Testis (tissue), 5 donors: Measurements from ENCODE around the gene COG8. TPM values are rescaled to one million over a fixed set of nuclear protein-coding genes. Genes with fewer than 3 reads are reported as not detected.
A peak's percentile ranks its signal among the peaks of the same experiment; 100 is the strongest.

Source experiments
- DNase-seq: peaks from one replicate; pipeline ENCODE4 v3.0.0-alpha.2; 2019
- H3K27ac ChIP-seq, 2 donors: fragments of 200-600 bp; sonication (generic); one replicate each; pipeline ENCODE4 v1.5.1; 2019
- H3K27me3 ChIP-seq: fragments of 200-600 bp; sonication (generic); one replicate; pipeline ENCODE4 v1.5.1; 2019
- H3K36me3 ChIP-seq: fragments of 200-600 bp; sonication (generic); one replicate; pipeline ENCODE4 v1.5.1; 2017; ENCODE audit warnings: low read depth; ENCODE audit errors: missing control alignments
- H3K4me1 ChIP-seq: fragments of 200-600 bp; sonication (generic); one replicate; pipeline ENCODE4 v1.5.1; 2019
- H3K4me3 ChIP-seq, 2 donors: fragments of 200-600 bp; sonication (generic); one replicate each; pipeline ENCODE4 v1.5.1; 2017 to 2019
- H3K9me3 ChIP-seq: fragments of 200-600 bp; sonication (generic); one replicate; pipeline ENCODE4 v1.5.1; 2017
- CTCF ChIP-seq, 3 experiments: fragments of 450-650 bp in 2 of 3; fragments of 200-600 bp in 1 of 3; sonication (generic) in 1 of 3; IDR thresholded peaks; one replicate each; pipeline ENCODE4 v1.5.1; 2016 to 2019; ENCODE audit warnings: antibody characterized with exemption in 3 of 3, mild to moderate bottlenecking in 2 of 3, moderate library complexity in 1 of 3
- POLR2A ChIP-seq: fragments of 450-650 bp; IDR thresholded peaks from one replicate; pipeline ENCODE4 v1.6.1; 2017; ENCODE audit warnings: antibody characterized with exemption, mild to moderate bottlenecking, moderate library complexity
- WGBS, 2 donors: methylation state at CpG; one replicate each; pipeline ENCODE4 v1.1.5; 2018; 5-methylcytosine and 5-hydroxymethylcytosine counted together
- intact Hi-C: fragments of 100-400 bp; cut with DNase I; formaldehyde crosslinking; loops from one replicate; pipeline ENCODE4 v1.15.1; 2023; ENCODE audit warnings: low total_unique reads
- long read RNA-seq, 2 donors: transcript quantifications; one replicate each; lab custom pipeline, GENCODE V29; 2026
- polyA plus RNA-seq: library from polyadenylated mRNA; stranded (reverse); fragments of 350-450 nt; fragmentation: Illumina TruSeq; extraction: RNeasy Lipid Tissue Mini Kit (QIAGEN cat#74804); gene quantifications from one replicate; pipeline ENCODE4 v1.2.3, GENCODE V29; 2014; ENCODE audit warnings: low read depth, low replicate concordance; ENCODE audit not compliant: insufficient read depth
- total RNA-seq, 2 donors: library from RNA; depleted of rRNA; stranded (reverse); fragments of >200 nt; gene quantifications; one replicate each; pipeline ENCODE4 v1.2.3, GENCODE V29; 2016

The COG8 gene
- 10 to 100 TPM; 90.8 to 96.6 TPM for total RNA-seq
- polyA plus RNA-seq: 74.1 TPM
- long read RNA-seq, donor 1, full-length matches to known transcripts: 14 of 59 reads
- long read RNA-seq, donor 1, partial matches to known transcripts: 45 of 59 reads
- long read RNA-seq, donor 1, other reads (novel, unspliced or antisense): 0 of 59 reads
- long read RNA-seq, donor 2, full-length matches to known transcripts: 15 of 28 reads
- long read RNA-seq, donor 2, partial matches to known transcripts: 13 of 28 reads
- long read RNA-seq, donor 2, other reads (novel, unspliced or antisense): 0 of 28 reads

GRCh38 chr16:69339289-69340094 is at the start of gene COG8, which contains the start of gene NIP7:
COG8 (minus strand) TSS chr16:69339564; CDS start chr16:69339552, 12 bp downstream.
NIP7 (plus strand) TSS chr16:69339772; CDS start chr16:69339830, 58 bp downstream.
- intact Hi-C loops: no loop called here
- peaks cover 16% of the 10 kb centered on the region for H3K4me1 ChIP-seq
- H3K4me3 ChIP-seq: peak within 1 kb of the TSS; percentile 85 to 90
- no peaks in the 10 kb centered on the region for H3K27me3 ChIP-seq
- H3K27ac ChIP-seq: peak within 1 kb of the TSS; percentile 84 to 86
- WGBS, 2 donors: 0 to 1% methylated on average over 37 to 42 of the region's 77 CpGs
- peak; percentile 98 for DNase-seq
- no peaks in the 10 kb centered on the region for H3K36me3 ChIP-seq
- H3K9me3 ChIP-seq: no peaks in the 10 kb centered on the region
- peak; percentile 6 for TF ChIP-seq POLR2A
- peak; percentile 85 to 93 (median 93) for TF ChIP-seq CTCF (IDR thresholded peaks at IDR 0.05)

- intact Hi-C loops: no loop called here
- WGBS, 2 donors: 46 to 47% methylated on average over 1 of the region's 1 CpG
- peaks cover 11% of the 10 kb centered on the region for H3K4me1 ChIP-seq
- DNase-seq: no peak
- H3K9me3 ChIP-seq: no peaks in the 10 kb centered on the region
- peak overlapping the region; percentile 76 to 98 for H3K4me3 ChIP-seq
- TF ChIP-seq CTCF (IDR thresholded peaks at IDR 0.05) (no peak), POLR2A (no peak)
- no peak overlapping the region for H3K27ac ChIP-seq
- no peaks in the 10 kb centered on the region for H3K27me3 ChIP-seq
- no peaks in the 10 kb centered on the region for H3K36me3 ChIP-seq
These were observed 47.2 kb upstream of the COG8 start for GRCh38 chr16:69386596-69386995.

- H3K9me3 ChIP-seq: no peaks in the 10 kb centered on the region
- H3K27ac ChIP-seq: peak overlapping the region; percentile 80 to 95
- no peak for DNase-seq
- no peaks in the 10 kb centered on the region for H3K27me3 ChIP-seq
- H3K36me3 ChIP-seq: no peaks in the 10 kb centered on the region
- peaks cover 11% of the 10 kb centered on the region for H3K4me1 ChIP-seq
- intact Hi-C loops: no loop called here
- 2% methylated on average over 6 of the region's 6 CpGs for WGBS, 2 donors
- TF ChIP-seq POLR2A (no peak), CTCF (IDR thresholded peaks at IDR 0.05) (no peak)
- peak overlapping the region; percentile 76 to 98 for H3K4me3 ChIP-seq
These were observed 45.6 kb upstream of the COG8 start for GRCh38 chr16:69384974-69385373.

- Histone ChIP-seq H3K9me3 (no peaks in the 10 kb centered on the region), H3K27ac (no peak overlapping the region), H3K4me3 (no peak overlapping the region), H3K4me1 (peaks cover 11% of the 10 kb centered on the region), H3K36me3 (no peaks in the 10 kb centered on the region), H3K27me3 (no peaks in the 10 kb centered on the region)
- DNase-seq: no peak
- TF ChIP-seq CTCF (IDR thresholded peaks at IDR 0.05) (no peak), POLR2A (no peak)
- 96 to 100% methylated on average over 2 of the region's 2 CpGs for WGBS, 2 donors
- intact Hi-C loops: no loop called here
These were observed 43.1 kb upstream of the COG8 start for GRCh38 chr16:69382421-69382820.
